ENCODE data around the gene UBL4B. TPM values are rescaled to one million over a fixed set of nuclear protein-coding genes. Genes with fewer than 3 reads are reported as not detected.

The UBL4B gene
- total and polyA plus RNA-seq, 2 experiments from 2014 or later = not detected

DNA sequence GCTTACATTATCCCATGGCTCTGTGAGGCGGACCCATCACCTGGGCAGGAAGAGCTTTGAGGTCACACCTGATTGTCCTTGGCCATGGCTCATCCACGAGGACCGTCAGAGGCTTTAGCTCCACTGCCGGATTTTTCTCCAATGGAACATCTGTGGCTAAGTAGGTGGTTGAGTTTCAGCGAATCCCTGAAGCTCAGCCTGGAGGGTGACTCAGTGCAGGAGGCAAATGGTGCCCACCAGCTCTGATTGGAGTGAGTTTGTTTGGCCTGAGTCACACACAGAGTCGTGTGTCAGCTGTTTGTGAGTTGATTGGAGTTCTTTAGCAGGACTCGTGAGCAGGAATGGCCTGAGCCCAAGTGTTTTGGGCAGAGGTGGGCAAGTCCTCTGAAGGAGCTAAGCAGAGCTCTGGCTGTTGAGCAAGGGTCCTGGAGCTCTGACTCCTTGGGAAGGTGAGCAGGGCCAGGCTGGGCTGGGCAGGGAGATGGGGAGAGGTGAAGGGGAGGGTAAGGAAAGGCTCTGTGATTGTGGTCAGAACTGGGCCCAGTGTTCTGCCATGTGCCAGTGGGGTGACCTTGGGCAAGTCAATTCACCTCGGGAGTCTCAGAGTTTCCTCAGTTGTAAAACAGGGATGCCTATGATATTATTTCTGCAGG, 40.0 kb downstream of the UBL4B start:
- Histone ChIP-seq H3K4me2 (no peak overlapping the region), H2AFZ (no peak overlapping the region), H3K27ac (ENCODE audit: low read depth) (no peak overlapping the region), H4K20me1 (replicated peaks; ENCODE audit: insufficient read depth) (peaks cover 13% of the 10 kb centered on the region; the same call in 1 of the 2 replicates), H3K9me2 (ENCODE audit: insufficient read depth) (no peaks in the 10 kb centered on the region), H3K4me3 (no peak overlapping the region), H3K4me1 (ENCODE audit: insufficient read depth) (peaks cover 8% of the 10 kb centered on the region; the same call in 1 of the 2 replicates), H3K36me3 (ENCODE audit: insufficient read depth) (no peaks in the 10 kb centered on the region), H3K27me3 (ENCODE audit: insufficient read depth) (peaks cover 86% of the 10 kb centered on the region), H3K79me2 (replicated peaks; ENCODE audit: insufficient read depth) (no peaks in the 10 kb centered on the region), H3F3A (replicated peaks; ENCODE audit: low read depth) (no peaks in the 10 kb centered on the region)
- H3K27me3 Mint-ChIP-seq (ENCODE audit: insufficient read depth, low read depth, poor library complexity) = peaks cover 39% of the 10 kb centered on the region
- DNase-seq (ENCODE audit: low spot score) (no peak), ATAC-seq (no peak)
- 0 out of 3 replicates have a peak overlapping the region, but pooled peaks have one; percentile 19 for H3K4me3 Mint-ChIP-seq
- H3K36me3 Mint-ChIP-seq (ENCODE audit: low read depth) = no peaks in the 10 kb centered on the region; the same call in 2 of the 3 replicates
- no peak overlapping the region for H3K27ac Mint-ChIP-seq
- TF ChIP-seq NANOG (IDR thresholded peaks at IDR 0.05; ENCODE audit: borderline replicate concordance) (no peak), EZH2phosphoT487 (IDR thresholded peaks at IDR 0.05; ENCODE audit: unreplicated experiment) (no peak), ZNF331 (CRISPR knock-in tag; IDR thresholded peaks at IDR 0.05; ENCODE audit: low read depth) (no peak), JUNB (IDR thresholded peaks at IDR 0.05; ENCODE audit: unreplicated experiment) (no peak), ZNF114 (CRISPR knock-in tag; IDR thresholded peaks at IDR 0.05) (no peak), STAT1 (IDR thresholded peaks at IDR 0.05; ENCODE audit: unreplicated experiment) (no peak), CREB1 (CRISPR knock-in tag; IDR thresholded peaks at IDR 0.05; ENCODE audit: low read depth) (no peak)
- TF ChIP-seq, protein P1, sequence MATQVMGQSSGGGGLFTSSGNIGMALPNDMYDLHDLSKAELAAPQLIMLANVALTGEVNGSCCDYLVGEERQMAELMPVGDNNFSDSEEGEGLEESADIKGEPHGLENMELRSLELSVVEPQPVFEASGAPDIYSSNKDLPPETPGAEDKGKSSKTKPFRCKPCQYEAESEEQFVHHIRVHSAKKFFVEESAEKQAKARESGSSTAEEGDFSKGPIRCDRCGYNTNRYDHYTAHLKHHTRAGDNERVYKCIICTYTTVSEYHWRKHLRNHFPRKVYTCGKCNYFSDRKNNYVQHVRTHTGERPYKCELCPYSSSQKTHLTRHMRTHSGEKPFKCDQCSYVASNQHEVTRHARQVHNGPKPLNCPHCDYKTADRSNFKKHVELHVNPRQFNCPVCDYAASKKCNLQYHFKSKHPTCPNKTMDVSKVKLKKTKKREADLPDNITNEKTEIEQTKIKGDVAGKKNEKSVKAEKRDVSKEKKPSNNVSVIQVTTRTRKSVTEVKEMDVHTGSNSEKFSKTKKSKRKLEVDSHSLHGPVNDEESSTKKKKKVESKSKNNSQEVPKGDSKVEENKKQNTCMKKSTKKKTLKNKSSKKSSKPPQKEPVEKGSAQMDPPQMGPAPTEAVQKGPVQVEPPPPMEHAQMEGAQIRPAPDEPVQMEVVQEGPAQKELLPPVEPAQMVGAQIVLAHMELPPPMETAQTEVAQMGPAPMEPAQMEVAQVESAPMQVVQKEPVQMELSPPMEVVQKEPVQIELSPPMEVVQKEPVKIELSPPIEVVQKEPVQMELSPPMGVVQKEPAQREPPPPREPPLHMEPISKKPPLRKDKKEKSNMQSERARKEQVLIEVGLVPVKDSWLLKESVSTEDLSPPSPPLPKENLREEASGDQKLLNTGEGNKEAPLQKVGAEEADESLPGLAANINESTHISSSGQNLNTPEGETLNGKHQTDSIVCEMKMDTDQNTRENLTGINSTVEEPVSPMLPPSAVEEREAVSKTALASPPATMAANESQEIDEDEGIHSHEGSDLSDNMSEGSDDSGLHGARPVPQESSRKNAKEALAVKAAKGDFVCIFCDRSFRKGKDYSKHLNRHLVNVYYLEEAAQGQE (IDR thresholded peaks at IDR 0.05; ENCODE audit: unreplicated experiment) = no peak
- TF ChIP-seq, protein P2, sequence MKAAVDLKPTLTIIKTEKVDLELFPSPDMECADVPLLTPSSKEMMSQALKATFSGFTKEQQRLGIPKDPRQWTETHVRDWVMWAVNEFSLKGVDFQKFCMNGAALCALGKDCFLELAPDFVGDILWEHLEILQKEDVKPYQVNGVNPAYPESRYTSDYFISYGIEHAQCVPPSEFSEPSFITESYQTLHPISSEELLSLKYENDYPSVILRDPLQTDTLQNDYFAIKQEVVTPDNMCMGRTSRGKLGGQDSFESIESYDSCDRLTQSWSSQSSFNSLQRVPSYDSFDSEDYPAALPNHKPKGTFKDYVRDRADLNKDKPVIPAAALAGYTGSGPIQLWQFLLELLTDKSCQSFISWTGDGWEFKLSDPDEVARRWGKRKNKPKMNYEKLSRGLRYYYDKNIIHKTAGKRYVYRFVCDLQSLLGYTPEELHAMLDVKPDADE (IDR thresholded peaks at IDR 0.05) = no peak
- TF ChIP-seq, protein P3, sequence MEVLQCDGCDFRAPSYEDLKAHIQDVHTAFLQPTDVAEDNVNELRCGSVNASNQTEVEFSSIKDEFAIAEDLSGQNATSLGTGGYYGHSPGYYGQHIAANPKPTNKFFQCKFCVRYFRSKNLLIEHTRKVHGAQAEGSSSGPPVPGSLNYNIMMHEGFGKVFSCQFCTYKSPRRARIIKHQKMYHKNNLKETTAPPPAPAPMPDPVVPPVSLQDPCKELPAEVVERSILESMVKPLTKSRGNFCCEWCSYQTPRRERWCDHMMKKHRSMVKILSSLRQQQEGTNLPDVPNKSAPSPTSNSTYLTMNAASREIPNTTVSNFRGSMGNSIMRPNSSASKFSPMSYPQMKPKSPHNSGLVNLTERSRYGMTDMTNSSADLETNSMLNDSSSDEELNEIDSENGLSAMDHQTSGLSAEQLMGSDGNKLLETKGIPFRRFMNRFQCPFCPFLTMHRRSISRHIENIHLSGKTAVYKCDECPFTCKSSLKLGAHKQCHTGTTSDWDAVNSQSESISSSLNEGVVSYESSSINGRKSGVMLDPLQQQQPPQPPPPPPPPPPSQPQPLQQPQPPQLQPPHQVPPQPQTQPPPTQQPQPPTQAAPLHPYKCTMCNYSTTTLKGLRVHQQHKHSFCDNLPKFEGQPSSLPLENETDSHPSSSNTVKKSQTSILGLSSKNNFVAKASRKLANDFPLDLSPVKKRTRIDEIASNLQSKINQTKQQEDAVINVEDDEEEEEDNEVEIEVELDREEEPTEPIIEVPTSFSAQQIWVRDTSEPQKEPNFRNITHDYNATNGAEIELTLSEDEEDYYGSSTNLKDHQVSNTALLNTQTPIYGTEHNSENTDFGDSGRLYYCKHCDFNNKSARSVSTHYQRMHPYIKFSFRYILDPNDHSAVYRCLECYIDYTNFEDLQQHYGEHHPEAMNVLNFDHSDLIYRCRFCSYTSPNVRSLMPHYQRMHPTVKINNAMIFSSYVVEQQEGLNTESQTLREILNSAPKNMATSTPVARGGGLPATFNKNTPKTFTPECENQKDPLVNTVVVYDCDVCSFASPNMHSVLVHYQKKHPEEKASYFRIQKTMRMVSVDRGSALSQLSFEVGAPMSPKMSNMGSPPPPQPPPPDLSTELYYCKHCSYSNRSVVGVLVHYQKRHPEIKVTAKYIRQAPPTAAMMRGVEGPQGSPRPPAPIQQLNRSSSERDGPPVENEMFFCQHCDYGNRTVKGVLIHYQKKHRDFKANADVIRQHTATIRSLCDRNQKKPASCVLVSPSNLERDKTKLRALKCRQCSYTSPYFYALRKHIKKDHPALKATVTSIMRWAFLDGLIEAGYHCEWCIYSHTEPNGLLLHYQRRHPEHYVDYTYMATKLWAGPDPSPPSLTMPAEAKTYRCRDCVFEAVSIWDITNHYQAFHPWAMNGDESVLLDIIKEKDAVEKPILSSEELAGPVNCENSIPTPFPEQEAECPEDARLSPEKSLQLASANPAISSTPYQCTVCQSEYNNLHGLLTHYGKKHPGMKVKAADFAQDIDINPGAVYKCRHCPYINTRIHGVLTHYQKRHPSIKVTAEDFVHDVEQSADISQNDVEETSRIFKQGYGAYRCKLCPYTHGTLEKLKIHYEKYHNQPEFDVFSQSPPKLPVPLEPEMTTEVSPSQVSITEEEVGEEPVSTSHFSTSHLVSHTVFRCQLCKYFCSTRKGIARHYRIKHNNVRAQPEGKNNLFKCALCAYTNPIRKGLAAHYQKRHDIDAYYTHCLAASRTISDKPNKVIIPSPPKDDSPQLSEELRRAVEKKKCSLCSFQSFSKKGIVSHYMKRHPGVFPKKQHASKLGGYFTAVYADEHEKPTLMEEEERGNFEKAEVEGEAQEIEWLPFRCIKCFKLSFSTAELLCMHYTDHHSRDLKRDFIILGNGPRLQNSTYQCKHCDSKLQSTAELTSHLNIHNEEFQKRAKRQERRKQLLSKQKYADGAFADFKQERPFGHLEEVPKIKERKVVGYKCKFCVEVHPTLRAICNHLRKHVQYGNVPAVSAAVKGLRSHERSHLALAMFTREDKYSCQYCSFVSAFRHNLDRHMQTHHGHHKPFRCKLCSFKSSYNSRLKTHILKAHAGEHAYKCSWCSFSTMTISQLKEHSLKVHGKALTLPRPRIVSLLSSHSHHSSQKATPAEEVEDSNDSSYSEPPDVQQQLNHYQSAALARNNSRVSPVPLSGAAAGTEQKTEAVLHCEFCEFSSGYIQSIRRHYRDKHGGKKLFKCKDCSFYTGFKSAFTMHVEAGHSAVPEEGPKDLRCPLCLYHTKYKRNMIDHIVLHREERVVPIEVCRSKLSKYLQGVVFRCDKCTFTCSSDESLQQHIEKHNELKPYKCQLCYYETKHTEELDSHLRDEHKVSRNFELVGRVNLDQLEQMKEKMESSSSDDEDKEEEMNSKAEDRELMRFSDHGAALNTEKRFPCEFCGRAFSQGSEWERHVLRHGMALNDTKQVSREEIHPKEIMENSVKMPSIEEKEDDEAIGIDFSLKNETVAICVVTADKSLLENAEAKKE (CRISPR knock-in tag; IDR thresholded peaks at IDR 0.05) = no peak
- TF ChIP-seq, protein P4, sequence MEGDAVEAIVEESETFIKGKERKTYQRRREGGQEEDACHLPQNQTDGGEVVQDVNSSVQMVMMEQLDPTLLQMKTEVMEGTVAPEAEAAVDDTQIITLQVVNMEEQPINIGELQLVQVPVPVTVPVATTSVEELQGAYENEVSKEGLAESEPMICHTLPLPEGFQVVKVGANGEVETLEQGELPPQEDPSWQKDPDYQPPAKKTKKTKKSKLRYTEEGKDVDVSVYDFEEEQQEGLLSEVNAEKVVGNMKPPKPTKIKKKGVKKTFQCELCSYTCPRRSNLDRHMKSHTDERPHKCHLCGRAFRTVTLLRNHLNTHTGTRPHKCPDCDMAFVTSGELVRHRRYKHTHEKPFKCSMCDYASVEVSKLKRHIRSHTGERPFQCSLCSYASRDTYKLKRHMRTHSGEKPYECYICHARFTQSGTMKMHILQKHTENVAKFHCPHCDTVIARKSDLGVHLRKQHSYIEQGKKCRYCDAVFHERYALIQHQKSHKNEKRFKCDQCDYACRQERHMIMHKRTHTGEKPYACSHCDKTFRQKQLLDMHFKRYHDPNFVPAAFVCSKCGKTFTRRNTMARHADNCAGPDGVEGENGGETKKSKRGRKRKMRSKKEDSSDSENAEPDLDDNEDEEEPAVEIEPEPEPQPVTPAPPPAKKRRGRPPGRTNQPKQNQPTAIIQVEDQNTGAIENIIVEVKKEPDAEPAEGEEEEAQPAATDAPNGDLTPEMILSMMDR (conservative IDR thresholded peaks at IDR 0.05; ENCODE audit: low read depth in 2 of 2) = no peak
- no peaks in the 10 kb centered on the region; the same call in 2 of the 3 replicates for H3K9me3 Mint-ChIP-seq
- peaks cover 11% of the 10 kb centered on the region for H3K4me1 Mint-ChIP-seq
